ENCODE measurements around the gene ALPK1.

ALPK1 gene

DNA sequence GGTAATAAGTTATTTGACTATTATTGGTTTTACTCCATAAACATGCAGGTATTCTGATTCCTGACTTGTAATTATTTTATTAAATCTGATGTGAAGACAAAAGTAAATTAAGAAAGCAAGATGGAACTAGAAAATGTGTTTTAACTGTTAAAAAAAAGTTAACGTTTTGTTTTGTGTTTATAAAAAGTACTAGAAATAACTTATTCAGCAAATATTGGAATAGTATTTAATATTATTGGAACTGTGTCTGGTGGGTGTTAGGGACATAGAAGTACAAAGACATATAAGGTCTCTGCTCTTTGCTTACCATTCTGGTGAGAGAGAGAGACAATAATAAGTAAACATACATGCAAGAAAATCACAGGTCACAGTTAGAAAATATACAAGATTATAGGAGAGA is 27.1 kb upstream of the ALPK1 start:
- Histone ChIP-seq H3K4me3 (ENCODE audit: low read depth, low read length) (no peak overlapping the region), H3K9me3 (ENCODE audit: control insufficient read depth, insufficient read depth, low read depth, low read length) (no peaks in the 10 kb centered on the region), H3K27ac (ENCODE audit: extremely low read depth, low read depth, low read length) (no peak overlapping the region), H3K36me3 (ENCODE audit: control insufficient read depth in 2 of 2, insufficient read depth in 1 of 2, low read length in 2 of 2) (peaks cover 0 to 15% of the 10 kb centered on the region in 2 experiments; a peak in 1 of 3 replicates), H3K4me1 (ENCODE audit: control insufficient read depth, insufficient read depth, low read length) (no peaks in the 10 kb centered on the region)
- POLR2A ChIA-PET = no interaction called here
- no peak for TF ChIP-seq MEIS1 (CRISPR knock-in tag; IDR thresholded peaks at IDR 0.05; ENCODE audit: borderline replicate concordance)
- TF ChIP-seq, protein P1, sequence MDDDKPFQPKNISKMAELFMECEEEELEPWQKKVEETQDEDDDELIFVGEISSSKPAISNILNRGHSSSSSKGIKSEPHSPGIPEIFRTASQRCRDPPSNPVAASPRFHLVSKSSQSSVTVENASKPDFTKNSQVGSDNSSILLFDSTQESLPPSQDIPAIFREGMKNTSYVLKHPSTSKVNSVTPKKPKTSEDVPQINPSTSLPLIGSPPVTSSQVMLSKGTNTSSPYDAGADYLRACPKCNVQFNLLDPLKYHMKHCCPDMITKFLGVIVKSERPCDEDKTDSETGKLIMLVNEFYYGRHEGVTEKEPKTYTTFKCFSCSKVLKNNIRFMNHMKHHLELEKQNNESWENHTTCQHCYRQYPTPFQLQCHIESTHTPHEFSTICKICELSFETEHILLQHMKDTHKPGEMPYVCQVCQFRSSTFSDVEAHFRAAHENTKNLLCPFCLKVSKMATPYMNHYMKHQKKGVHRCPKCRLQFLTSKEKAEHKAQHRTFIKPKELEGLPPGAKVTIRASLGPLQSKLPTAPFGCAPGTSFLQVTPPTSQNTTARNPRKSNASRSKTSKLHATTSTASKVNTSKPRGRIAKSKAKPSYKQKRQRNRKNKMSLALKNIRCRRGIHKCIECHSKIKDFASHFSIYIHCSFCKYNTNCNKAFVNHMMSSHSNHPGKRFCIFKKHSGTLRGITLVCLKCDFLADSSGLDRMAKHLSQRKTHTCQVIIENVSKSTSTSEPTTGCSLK (tag by site-specific recombination; IDR thresholded peaks at IDR 0.05) = no peak
- no peak for TF ChIP-seq SP3 (tag by site-specific recombination; IDR thresholded peaks at IDR 0.05)
- TF ChIP-seq, protein P2, sequence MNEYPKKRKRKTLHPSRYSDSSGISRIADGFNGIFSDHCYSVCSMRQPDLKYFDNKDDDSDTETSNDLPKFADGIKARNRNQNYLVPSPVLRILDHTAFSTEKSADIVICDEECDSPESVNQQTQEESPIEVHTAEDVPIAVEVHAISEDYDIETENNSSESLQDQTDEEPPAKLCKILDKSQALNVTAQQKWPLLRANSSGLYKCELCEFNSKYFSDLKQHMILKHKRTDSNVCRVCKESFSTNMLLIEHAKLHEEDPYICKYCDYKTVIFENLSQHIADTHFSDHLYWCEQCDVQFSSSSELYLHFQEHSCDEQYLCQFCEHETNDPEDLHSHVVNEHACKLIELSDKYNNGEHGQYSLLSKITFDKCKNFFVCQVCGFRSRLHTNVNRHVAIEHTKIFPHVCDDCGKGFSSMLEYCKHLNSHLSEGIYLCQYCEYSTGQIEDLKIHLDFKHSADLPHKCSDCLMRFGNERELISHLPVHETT (tag by site-specific recombination; IDR thresholded peaks at IDR 0.05) = no peak
- no peak for TF ChIP-seq TCF7L2 (IDR thresholded peaks at IDR 0.05; ENCODE audit: borderline replicate concordance, low read depth, low read length)
- no peak for TF ChIP-seq ZNF132 (tag by site-specific recombination; IDR thresholded peaks at IDR 0.05; ENCODE audit: borderline replicate concordance)
- CTCF ChIA-PET = interaction anchor here (0.5 to 0.7 kb wide), 2 partner anchors 412 to 1937 kb away, joined by 3 to 4 read pairs; no protein-coding TSS in a partner anchor

DNA sequence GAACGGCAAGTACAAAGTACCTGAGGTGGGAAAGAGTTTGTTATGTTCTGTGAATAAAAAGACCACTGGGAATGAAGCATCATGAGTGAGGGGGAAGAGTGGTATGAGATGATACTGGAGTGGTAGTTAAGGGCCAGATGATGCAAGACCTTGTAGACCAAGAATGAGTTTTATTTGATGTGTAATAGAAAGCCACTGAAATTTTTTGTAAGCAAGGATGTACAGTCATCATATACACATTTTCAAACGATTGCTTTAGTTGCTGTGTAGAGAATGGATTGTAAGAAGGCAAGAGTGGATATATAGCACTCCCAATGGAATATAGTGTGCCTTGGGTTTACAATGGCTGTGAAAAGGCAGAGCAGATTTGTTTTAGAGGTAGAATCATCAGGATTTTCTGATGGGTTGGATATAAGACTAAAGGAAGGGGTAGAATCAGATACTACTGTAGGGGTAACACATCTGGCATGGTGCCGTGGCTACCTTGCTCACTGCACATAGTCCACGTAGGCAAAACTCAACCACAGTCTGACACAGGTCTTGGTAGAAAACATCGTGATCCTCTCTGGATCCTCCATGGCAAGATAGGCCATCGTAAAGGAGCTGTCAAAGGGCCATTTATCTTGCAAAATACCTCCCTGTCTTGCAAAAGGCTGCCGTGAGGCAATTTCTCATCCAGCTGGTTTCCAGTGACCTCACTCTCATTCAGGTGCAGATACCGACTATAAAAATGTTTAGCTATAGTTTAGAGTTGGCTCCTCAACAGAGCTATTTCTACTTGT is 26.3 kb upstream of the ALPK1 start:
- no peak overlapping the region for H3K27ac ChIP-seq (ENCODE audit: extremely low read depth, low read depth, low read length)
- POLR2A ChIA-PET = no interaction called here
- CTCF ChIA-PET = no interaction called here
- H3K4me3 ChIP-seq (ENCODE audit: low read depth, low read length) = no peak overlapping the region
- no peaks in the 10 kb centered on the region for H3K9me3 ChIP-seq (ENCODE audit: control insufficient read depth, insufficient read depth, low read depth, low read length)
- H3K4me1 ChIP-seq (ENCODE audit: control insufficient read depth, insufficient read depth, low read length) = no peaks in the 10 kb centered on the region
- H3K36me3 ChIP-seq (ENCODE audit: control insufficient read depth in 2 of 2, insufficient read depth in 1 of 2, low read length in 2 of 2) = peaks cover 0 to 15% of the 10 kb centered on the region in 2 experiments; a peak in 1 of 3 replicates
- TF ChIP-seq ZBTB49 (tag by site-specific recombination; IDR thresholded peaks at IDR 0.05; ENCODE audit: low read depth) (no peak), ZNF354C (tag by site-specific recombination; IDR thresholded peaks at IDR 0.05; ENCODE audit: borderline replicate concordance, low read depth) (no peak), ZNF473 (tag by site-specific recombination; IDR thresholded peaks at IDR 0.05) (no peak), KLF8 (tag by site-specific recombination; IDR thresholded peaks at IDR 0.05) (no peak), ZNF274 (IDR thresholded peaks at IDR 0.05; ENCODE audit: low read length) (no peak), ZNF274 (tag by site-specific recombination; IDR thresholded peaks at IDR 0.05; ENCODE audit: borderline replicate concordance) (no peak), ZNF621 (tag by site-specific recombination; IDR thresholded peaks at IDR 0.05) (no peak), ZNF768 (tag by site-specific recombination; IDR thresholded peaks at IDR 0.05) (no peak), PRDM2 (tag by site-specific recombination; IDR thresholded peaks at IDR 0.05; ENCODE audit: borderline replicate concordance) (no peak)
- TF ChIP-seq, protein P3, sequence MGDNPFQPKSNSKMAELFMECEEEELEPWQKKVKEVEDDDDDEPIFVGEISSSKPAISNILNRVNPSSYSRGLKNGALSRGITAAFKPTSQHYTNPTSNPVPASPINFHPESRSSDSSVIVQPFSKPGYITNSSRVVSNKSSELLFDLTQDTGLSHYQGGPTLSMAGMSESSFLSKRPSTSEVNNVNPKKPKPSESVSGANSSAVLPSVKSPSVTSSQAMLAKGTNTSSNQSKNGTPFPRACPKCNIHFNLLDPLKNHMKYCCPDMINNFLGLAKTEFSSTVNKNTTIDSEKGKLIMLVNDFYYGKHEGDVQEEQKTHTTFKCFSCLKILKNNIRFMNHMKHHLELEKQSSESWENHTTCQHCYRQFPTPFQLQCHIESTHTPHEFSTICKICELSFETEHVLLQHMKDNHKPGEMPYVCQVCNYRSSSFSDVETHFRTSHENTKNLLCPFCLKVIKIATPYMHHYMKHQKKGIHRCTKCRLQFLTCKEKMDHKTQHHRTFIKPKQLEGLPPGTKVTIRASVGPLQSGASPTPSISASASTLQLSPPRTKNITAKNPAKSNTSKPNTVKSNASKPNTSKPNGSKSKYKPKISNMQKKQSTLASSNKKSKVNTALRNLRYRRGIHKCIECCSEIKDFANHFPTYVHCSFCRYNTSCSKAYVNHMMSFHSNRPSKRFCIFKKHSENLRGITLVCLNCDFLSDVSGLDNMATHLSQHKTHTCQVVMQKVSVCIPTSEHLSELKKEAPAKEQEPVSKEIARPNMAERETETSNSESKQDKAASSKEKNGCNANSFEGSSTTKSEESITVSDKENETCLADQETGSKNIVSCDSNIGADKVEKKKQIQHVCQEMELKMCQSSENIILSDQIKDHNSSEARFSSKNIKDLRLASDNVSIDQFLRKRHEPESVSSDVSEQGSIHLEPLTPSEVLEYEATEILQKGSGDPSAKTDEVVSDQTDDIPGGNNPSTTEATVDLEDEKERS (tag by site-specific recombination; IDR thresholded peaks at IDR 0.05) = no peak
- TF ChIP-seq, protein P2 (tag by site-specific recombination; IDR thresholded peaks at IDR 0.05) = no peak
